Activated naive CD4-positive, alpha-beta T cell treated with anti-CD3 and anti-CD28 coated beads for 36 hours (primary cell): Measurements from ENCODE around the gene XRCC3. TPM values are rescaled to one million over a fixed set of nuclear protein-coding genes. Genes with fewer than 3 reads are reported as not detected.

ENCODE experiments used
- CTCF ChIA-PET: fragments of 350-600 bp; sonication (Branson Sonifier 250); formaldehyde crosslinking; loops from one replicate; lab custom pipeline; 2021; ENCODE audit warnings: antibody characterized with exemption; lab: Charles Lee
- DNase-seq: peaks from one replicate; pipeline ENCODE4 v3.0.0-alpha.2; 2020
- H3K27ac Mint-ChIP-seq: one replicate; pipeline ENCODE4 v1.8.0; 2021; ENCODE audit warnings: mild to moderate bottlenecking, mixed read lengths
- H3K27me3 Mint-ChIP-seq: one replicate; pipeline ENCODE4 v1.8.0; 2021; ENCODE audit warnings: low read depth, mixed read lengths
- H3K36me3 Mint-ChIP-seq: one replicate; pipeline ENCODE4 v1.8.0; 2021; ENCODE audit warnings: low read depth, mixed read lengths
- H3K4me1 Mint-ChIP-seq: one replicate; pipeline ENCODE4 v1.8.0; 2021; ENCODE audit warnings: low read depth, mixed read lengths
- H3K4me3 Mint-ChIP-seq: one replicate; pipeline ENCODE4 v1.8.0; 2021; ENCODE audit warnings: mild to moderate bottlenecking, moderate library complexity, mixed read lengths
- H3K9me3 Mint-ChIP-seq: one replicate; pipeline ENCODE4 v1.8.0; 2021; ENCODE audit warnings: mixed read lengths
- intact Hi-C: fragments of 100-400 bp; cut with micrococcal nuclease; formaldehyde crosslinking; loops from one replicate; pipeline ENCODE4 v1.15.1; 2023
- total RNA-seq, 2 experiments: library from RNA; stranded (reverse); gene quantifications; one replicate each; pipeline ENCODE4 v1.2.3, GENCODE V29; 2021

XRCC3 gene
- total RNA-seq, 2 experiments from 2014 or later, result 49.0 to 50.4 TPM

GRCh38 chr14:103707329-103708263 is 7.7 kb downstream of the XRCC3 start:
- peaks cover 17% of the 10 kb centered on the region for H3K36me3 Mint-ChIP-seq

GRCh38 chr14:103706551-103707328 is 8.5 kb downstream of the XRCC3 start:
- Mint-ChIP-seq H3K9me3 (no peaks in the 10 kb centered on the region), H3K27me3 (no peaks in the 10 kb centered on the region), H3K4me1 (peaks cover 4% of the 10 kb centered on the region), H3K36me3 (peaks cover 21% of the 10 kb centered on the region), H3K27ac (no peak overlapping the region), H3K4me3 (no peak overlapping the region)
- CTCF ChIA-PET, result no interaction called here
- no peak for DNase-seq
- intact Hi-C loops, result loop anchor here (10.0 kb wide), 1 partner anchor 1598 kb away; the partner anchor contains the start of gene BRF1

More at GRCh38 chr14:103707329-103708263, 7.7 kb downstream of the XRCC3 start:
- DNase-seq, result no peak
- H3K9me3 Mint-ChIP-seq, result no peaks in the 10 kb centered on the region
- no peak overlapping the region for H3K27ac Mint-ChIP-seq
- peaks cover 7% of the 10 kb centered on the region for H3K4me1 Mint-ChIP-seq
- no peak overlapping the region for H3K4me3 Mint-ChIP-seq
- no peaks in the 10 kb centered on the region for H3K27me3 Mint-ChIP-seq
- intact Hi-C loops, result loop anchor here (10.0 kb wide), 1 partner anchor 1597 kb away; the partner anchor contains the start of gene BRF1
- CTCF ChIA-PET, result no interaction called here

GRCh38 chr14:103705504-103706284 is 9.6 kb downstream of the XRCC3 start:
- no peaks in the 10 kb centered on the region for H3K9me3 Mint-ChIP-seq
- H3K27me3 Mint-ChIP-seq, result no peaks in the 10 kb centered on the region
- no peak overlapping the region for H3K27ac Mint-ChIP-seq
- DNase-seq, result no peak
- intact Hi-C loops, result loop anchor here (10.0 kb wide), 1 partner anchor 1599 kb away; the partner anchor contains the start of gene BRF1
- peaks cover under 1% of the 10 kb centered on the region for H3K4me1 Mint-ChIP-seq
- H3K4me3 Mint-ChIP-seq, result no peak overlapping the region
- peaks cover 17% of the 10 kb centered on the region for H3K36me3 Mint-ChIP-seq
- CTCF ChIA-PET, result no interaction called here

GRCh38 chr14:103705118-103705503 is 10.1 kb downstream of the XRCC3 start:
- Mint-ChIP-seq H3K27ac (peak overlapping the region; percentile 58), H3K27me3 (no peaks in the 10 kb centered on the region), H3K36me3 (peaks cover 17% of the 10 kb centered on the region), H3K4me3 (no peak overlapping the region), H3K4me1 (no peaks in the 10 kb centered on the region), H3K9me3 (no peaks in the 10 kb centered on the region)
- intact Hi-C loops, result loop anchor here (10.0 kb wide), 1 partner anchor 1600 kb away; the partner anchor contains the start of gene BRF1
- no peak for DNase-seq
- CTCF ChIA-PET, result no interaction called here

DNA sequence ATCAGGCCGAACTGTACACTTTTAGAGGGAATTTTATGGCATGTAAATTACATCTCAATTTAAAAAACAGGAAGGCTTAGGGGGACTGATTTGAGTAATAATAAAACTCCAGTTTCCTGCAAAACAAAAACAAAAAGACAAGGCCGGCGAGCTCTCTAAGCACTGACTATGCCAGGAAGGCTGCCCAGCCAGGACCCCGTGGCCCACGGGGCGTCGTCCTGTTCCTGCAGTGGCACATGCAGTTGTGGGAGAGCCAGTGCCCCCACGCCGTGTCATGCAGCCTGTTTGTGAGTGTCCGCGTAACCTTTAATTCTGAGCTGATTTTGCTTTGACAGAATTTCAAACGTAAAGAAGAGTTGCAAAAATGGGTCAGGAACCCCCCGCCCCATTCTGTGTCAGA is 10.5 kb downstream of the XRCC3 start:
- Mint-ChIP-seq H3K9me3 (no peaks in the 10 kb centered on the region), H3K4me3 (no peak overlapping the region), H3K27me3 (no peaks in the 10 kb centered on the region), H3K36me3 (peaks cover 17% of the 10 kb centered on the region), H3K4me1 (no peaks in the 10 kb centered on the region), H3K27ac (peak overlapping the region; percentile 58)
- DNase-seq, result no peak
- CTCF ChIA-PET, result no interaction called here
- intact Hi-C loops, result loop anchor here (10.0 kb wide), 1 partner anchor 1600 kb away; the partner anchor contains the start of gene BRF1

- intact Hi-C loops, result loop anchor here (10.0 kb wide), 1 partner anchor 1601 kb away; the partner anchor contains the start of gene BRF1
- Mint-ChIP-seq H3K36me3 (peaks cover 17% of the 10 kb centered on the region), H3K9me3 (no peaks in the 10 kb centered on the region), H3K27ac (peak overlapping the region; percentile 65), H3K4me1 (no peaks in the 10 kb centered on the region), H3K27me3 (no peaks in the 10 kb centered on the region), H3K4me3 (no peak overlapping the region)
- DNase-seq, result no peak
- CTCF ChIA-PET, result no interaction called here
These were observed 11.5 kb downstream of the XRCC3 start for GRCh38 chr14:103703433-103704385.

GRCh38 chr14:103702497-103703432 is 12.5 kb downstream of the XRCC3 start:
- intact Hi-C loops, result loop anchor here (10.0 kb wide), 1 partner anchor 1602 kb away; the partner anchor contains the start of gene BRF1
- H3K4me1 Mint-ChIP-seq, result no peaks in the 10 kb centered on the region
- H3K4me3 Mint-ChIP-seq, result no peak overlapping the region
- peaks cover 13% of the 10 kb centered on the region for H3K36me3 Mint-ChIP-seq
- DNase-seq, result no peak
- no peaks in the 10 kb centered on the region for H3K9me3 Mint-ChIP-seq
- H3K27ac Mint-ChIP-seq, result peak overlapping the region; percentile 65
- CTCF ChIA-PET, result no interaction called here
- H3K27me3 Mint-ChIP-seq, result no peaks in the 10 kb centered on the region

DNA sequence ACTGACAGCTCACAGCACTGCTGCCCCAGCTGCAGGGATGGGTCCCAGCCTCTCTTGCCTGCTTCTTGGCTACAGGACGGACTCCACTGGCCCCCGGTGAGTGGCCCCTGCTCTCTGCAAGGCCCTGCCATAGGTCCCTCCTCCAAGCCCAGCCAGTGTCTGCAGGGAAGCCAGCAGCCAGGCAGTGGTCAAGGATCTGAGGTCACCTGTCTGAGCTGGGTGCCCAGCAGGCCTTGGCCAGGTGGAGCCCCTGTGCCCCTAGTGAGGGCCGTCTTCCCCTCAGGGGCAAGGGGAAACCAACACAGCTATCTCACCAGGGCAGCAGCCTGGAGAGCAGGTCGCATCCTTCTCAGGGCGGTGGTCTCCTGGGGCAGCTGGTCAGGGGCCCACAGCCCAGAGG is 13.2 kb downstream of the XRCC3 start:
- Mint-ChIP-seq H3K4me1 (no peaks in the 10 kb centered on the region), H3K9me3 (no peaks in the 10 kb centered on the region), H3K4me3 (no peak overlapping the region), H3K27me3 (no peaks in the 10 kb centered on the region), H3K36me3 (peaks cover 13% of the 10 kb centered on the region), H3K27ac (no peak overlapping the region)
- CTCF ChIA-PET, result no interaction called here
- DNase-seq, result no peak
- intact Hi-C loops, result loop anchor here (10.0 kb wide), 1 partner anchor 1603 kb away; the partner anchor contains the start of gene BRF1

GRCh38 chr14:103700753-103701490 is 14.3 kb downstream of the XRCC3 start:
- intact Hi-C loops, result loop anchor here (10.0 kb wide), 1 partner anchor 1604 kb away; the partner anchor contains the start of gene BRF1
- DNase-seq, result no peak
- no peak overlapping the region for H3K4me3 Mint-ChIP-seq
- no peaks in the 10 kb centered on the region for H3K4me1 Mint-ChIP-seq
- CTCF ChIA-PET, result no interaction called here
- H3K27ac Mint-ChIP-seq, result no peak overlapping the region
- no peaks in the 10 kb centered on the region for H3K9me3 Mint-ChIP-seq
- peaks cover 14% of the 10 kb centered on the region for H3K36me3 Mint-ChIP-seq
- no peaks in the 10 kb centered on the region for H3K27me3 Mint-ChIP-seq
